Spleen (tissue), 11 donors: ENCODE measurements around the gene EPHA3. TPM values are rescaled to one million over a fixed set of nuclear protein-coding genes. Genes with fewer than 3 reads are reported as not detected.

Experiments used
- DNase-seq: peaks from one replicate; pipeline ENCODE4 v3.0.0-alpha.2; 2020
- H3K27ac ChIP-seq, 8 donors: fragments of 200-600 bp; sonication (generic) in 7 of 8; 1 replicate in 4 of 8; 2 replicates in 4 of 8; pipeline versions ENCODE4 v1.5.0 to v1.8.0; 2016 to 2021; ENCODE audit warnings: inconsistent platforms in 4 of 8, mild to moderate bottlenecking in 4 of 8, moderate library complexity in 1 of 8
- H3K27me3 ChIP-seq, 7 donors: fragments of 200-600 bp; sonication (generic) in 6 of 7; replicated peaks in 1 of 7; 1 replicate in 4 of 7; 2 replicates in 3 of 7; pipeline versions ENCODE4 v1.5.0 to v1.8.0; 2016 to 2021; ENCODE audit warnings: inconsistent platforms in 3 of 7, mild to moderate bottlenecking in 1 of 7
- H3K36me3 ChIP-seq, 6 donors: fragments of 200-600 bp; sonication (generic) in 5 of 6; 1 replicate in 4 of 6; 2 replicates in 2 of 6; pipeline versions ENCODE4 v1.5.0 to v1.8.0; 2016 to 2021; ENCODE audit warnings: inconsistent platforms in 2 of 6
- H3K4me1 ChIP-seq, 6 donors: fragments of 200-600 bp; sonication (generic) in 5 of 6; 1 replicate in 3 of 6; 2 replicates in 3 of 6; pipeline versions ENCODE4 v1.5.0 to v1.8.0; 2016 to 2021; ENCODE audit warnings: inconsistent platforms in 3 of 6
- H3K4me3 ChIP-seq, 8 donors: fragments of 200-600 bp; sonication (generic) in 7 of 8; 1 replicate in 4 of 8; 2 replicates in 4 of 8; pipeline versions ENCODE4 v1.5.0 to v1.8.0; 2016 to 2021; ENCODE audit warnings: inconsistent platforms in 4 of 8, mild to moderate bottlenecking in 4 of 8, moderate library complexity in 2 of 8
- H3K9me3 ChIP-seq, 8 donors: fragments of 200-600 bp; sonication (generic) in 7 of 8; 1 replicate in 4 of 8; 2 replicates in 4 of 8; pipeline versions ENCODE4 v1.5.0 to v1.8.0; 2016 to 2021; ENCODE audit warnings: inconsistent platforms in 4 of 8
- POLR2A ChIP-seq, 3 donors: fragments of 450-650 bp; IDR thresholded peaks; one replicate each; pipeline ENCODE4 v1.5.1; 2017; ENCODE audit warnings: antibody characterized with exemption in 3 of 3, mild to moderate bottlenecking in 1 of 3
- POLR2AphosphoS5 ChIP-seq, 3 donors: sonication (generic); formaldehyde crosslinking; IDR thresholded peaks; one replicate each; pipeline ENCODE4 v1.5.1; 2017; ENCODE audit warnings: antibody characterized with exemption in 3 of 3
- WGBS, 5 donors: extraction: QIAGEN DNeasy Blood & Tissue Kit in 3 of 5; methylation state at CpG; one replicate each; pipeline versions ENCODE4 v1.1.5 to v1.1.7; 2013 to 2018; 5-methylcytosine and 5-hydroxymethylcytosine counted together
- intact Hi-C: fragments of 100-400 bp; cut with DNase I; formaldehyde crosslinking; loops from one replicate; pipeline ENCODE4 v1.15.0; 2023; ENCODE audit warnings: low total_unique reads
- polyA plus RNA-seq, 3 donors: library from polyadenylated mRNA; stranded (reverse); fragments of 200-250 nt; gene quantifications; one replicate each; pipeline ENCODE4 v1.2.1, GENCODE V29; 2013
- total RNA-seq, 7 donors: library from RNA; depleted of rRNA in 3 of 7; stranded (reverse); fragments of >200 nt in 3 of 7; fragmentation: NEBNext Ultra II Directional in 4 of 7; extraction: Animal tissue kit (Norgen Biotek cat#: 25700) in 4 of 7; gene quantifications; one replicate each; pipeline versions ENCODE4 v1.1.0 to v1.2.1, GENCODE V29; 2016 to 2021
- TF ChIP-seq, protein P1 (sequence below), 11 experiments: fragments of 200-600 bp in 7 of 11; fragments of 450-650 bp in 4 of 11; sonication (generic) in 4 of 11; IDR thresholded peaks in 8 of 11; conservative IDR thresholded peaks in 3 of 11; 1 replicate in 7 of 11; 2 replicates in 4 of 11; pipeline versions ENCODE4 v1.4.0 to v1.8.0; 2016 to 2021; ENCODE audit warnings: antibody characterized with exemption in 11 of 11, inconsistent platforms in 4 of 11, mild to moderate bottlenecking in 1 of 11
- donor health status: healthy with polysubstance abuse.
- donor health status: DM: no; HTN: no; CAD: no; lungs with moderate emphysema.
- donor health status: DM: no; HTN: no; CAD: no.
- donor health status: Bipolar disorder and iron deficiency.
- donor health status: healthy.
- donor health status: DM: no; HTN: no; CAD: no.
- donor health status: DM: yes; HTN: yes; CAD: no.

Gene EPHA3
- total and polyA plus RNA-seq, 10 donors: 0.07 to 1.2 (median 0.76) TPM

DNA sequence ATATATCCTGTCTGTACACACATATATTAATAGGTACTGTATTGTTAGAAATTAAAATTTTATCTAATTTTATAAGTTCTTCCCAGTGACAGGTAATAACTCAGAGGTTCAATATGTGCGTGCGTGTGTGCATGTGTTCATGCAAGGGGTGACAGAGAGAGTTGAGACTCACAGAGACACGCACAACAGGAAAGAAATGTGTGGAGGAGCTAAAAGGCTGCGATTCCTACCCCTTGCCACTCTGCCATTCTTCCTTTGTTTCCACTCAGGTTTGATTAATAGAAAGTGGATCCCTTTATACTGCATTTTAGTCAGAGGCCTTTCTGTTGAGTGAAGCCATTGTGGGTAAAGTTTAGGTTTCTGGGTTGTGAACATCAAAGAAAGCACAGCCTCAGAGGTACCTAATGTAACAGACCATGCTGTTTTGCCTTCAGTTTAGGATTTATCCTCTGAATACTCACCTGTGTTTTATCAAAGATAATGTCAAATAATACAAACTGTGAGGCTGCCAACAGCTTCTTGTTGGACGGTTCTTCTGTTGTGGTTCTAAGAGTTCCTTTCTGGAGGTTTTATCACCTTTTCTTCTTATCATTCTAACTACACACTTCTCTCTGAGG is 182.3 kb downstream of the EPHA3 start:
- H3K36me3 ChIP-seq: no peaks in the 10 kb centered on the region
- no peaks in the 10 kb centered on the region for H3K27me3 ChIP-seq
- peaks cover 0 to 17% (median 8%) of the 10 kb centered on the region in 8 donors for H3K9me3 ChIP-seq
- H3K4me3 ChIP-seq: no peak overlapping the region
- intact Hi-C loops: no loop called here
- no peak overlapping the region for H3K27ac ChIP-seq
- no peaks in the 10 kb centered on the region for H3K4me1 ChIP-seq
- DNase-seq: no peak
- TF ChIP-seq, protein P1, sequence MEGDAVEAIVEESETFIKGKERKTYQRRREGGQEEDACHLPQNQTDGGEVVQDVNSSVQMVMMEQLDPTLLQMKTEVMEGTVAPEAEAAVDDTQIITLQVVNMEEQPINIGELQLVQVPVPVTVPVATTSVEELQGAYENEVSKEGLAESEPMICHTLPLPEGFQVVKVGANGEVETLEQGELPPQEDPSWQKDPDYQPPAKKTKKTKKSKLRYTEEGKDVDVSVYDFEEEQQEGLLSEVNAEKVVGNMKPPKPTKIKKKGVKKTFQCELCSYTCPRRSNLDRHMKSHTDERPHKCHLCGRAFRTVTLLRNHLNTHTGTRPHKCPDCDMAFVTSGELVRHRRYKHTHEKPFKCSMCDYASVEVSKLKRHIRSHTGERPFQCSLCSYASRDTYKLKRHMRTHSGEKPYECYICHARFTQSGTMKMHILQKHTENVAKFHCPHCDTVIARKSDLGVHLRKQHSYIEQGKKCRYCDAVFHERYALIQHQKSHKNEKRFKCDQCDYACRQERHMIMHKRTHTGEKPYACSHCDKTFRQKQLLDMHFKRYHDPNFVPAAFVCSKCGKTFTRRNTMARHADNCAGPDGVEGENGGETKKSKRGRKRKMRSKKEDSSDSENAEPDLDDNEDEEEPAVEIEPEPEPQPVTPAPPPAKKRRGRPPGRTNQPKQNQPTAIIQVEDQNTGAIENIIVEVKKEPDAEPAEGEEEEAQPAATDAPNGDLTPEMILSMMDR (IDR thresholded peaks at IDR 0.05 in 8 of 11, conservative IDR thresholded peaks at IDR 0.05 in 3 of 11): no peak
- no peak for TF ChIP-seq POLR2A (IDR thresholded peaks at IDR 0.05)
- no peak for TF ChIP-seq POLR2AphosphoS5 (IDR thresholded peaks at IDR 0.05)
- WGBS, 5 donors: 79 to 85% (median 82%) methylated on average over 5 of the region's 5 CpGs

DNA sequence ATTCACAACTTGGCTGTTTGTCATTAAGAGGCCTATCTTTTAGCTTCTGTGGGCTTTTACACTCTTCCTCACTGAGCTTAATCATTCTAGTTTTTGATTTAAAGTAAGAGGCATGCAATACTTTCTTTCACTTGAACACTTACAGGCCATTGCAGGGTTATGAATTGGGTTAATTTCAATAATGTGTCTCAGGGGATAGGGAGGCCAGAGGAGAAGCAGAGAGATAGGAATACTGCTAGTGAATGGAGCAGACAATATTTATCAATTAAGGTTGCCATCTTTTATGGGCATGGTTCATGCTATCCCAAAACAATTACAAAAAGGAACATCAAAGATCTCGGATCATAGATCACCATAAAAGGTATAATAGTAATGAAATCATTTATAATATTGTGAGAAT is 189.8 kb downstream of the EPHA3 start:
- 70 to 88% (median 82%) methylated on average over 1 of the region's 1 CpG for WGBS, 5 donors
- no peak for DNase-seq
- intact Hi-C loops: no loop called here

DNA sequence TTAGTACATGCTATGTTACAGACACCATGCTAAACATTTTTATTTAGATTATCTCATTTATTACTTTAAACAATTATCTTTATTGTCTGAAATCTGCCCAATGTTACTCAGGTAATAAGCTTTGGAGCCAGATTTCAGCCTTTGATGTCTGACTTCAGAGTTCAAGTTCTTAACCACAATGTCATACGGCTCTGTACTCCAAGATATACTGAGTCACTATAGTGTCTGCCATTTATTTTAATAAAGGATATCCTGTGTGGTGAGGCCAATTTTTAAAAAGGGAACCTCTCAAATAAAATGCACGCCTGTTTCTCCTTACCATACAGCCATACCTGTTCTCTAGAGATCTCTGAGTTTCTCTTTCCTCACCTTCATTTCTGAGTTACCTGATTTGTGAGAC is 193.1 kb downstream of the EPHA3 start:
- H3K36me3 ChIP-seq: no peaks in the 10 kb centered on the region
- H3K4me1 ChIP-seq: no peaks in the 10 kb centered on the region
- TF ChIP-seq, protein P1 (IDR thresholded peaks at IDR 0.05 in 8 of 11, conservative IDR thresholded peaks at IDR 0.05 in 3 of 11): no peak
- TF ChIP-seq POLR2A (IDR thresholded peaks at IDR 0.05) (no peak), POLR2AphosphoS5 (IDR thresholded peaks at IDR 0.05) (no peak)
- peaks cover 0 to 2% (median 0%) of the 10 kb centered on the region in 8 donors for H3K9me3 ChIP-seq
- no peak for DNase-seq
- H3K27ac ChIP-seq: no peak overlapping the region
- H3K4me3 ChIP-seq: no peak overlapping the region
- H3K27me3 ChIP-seq: no peaks in the 10 kb centered on the region
- WGBS, 5 donors: 10 to 27% (median 19%) methylated on average over 2 of the region's 2 CpGs
- intact Hi-C loops: no loop called here

More for the DNA sequence above, 189.8 kb downstream of the EPHA3 start:
- Histone ChIP-seq H3K4me3 (no peak overlapping the region), H3K27me3 (no peaks in the 10 kb centered on the region), H3K9me3 (peaks cover 0 to 22% (median 8%) of the 10 kb centered on the region in 8 donors), H3K36me3 (no peaks in the 10 kb centered on the region), H3K4me1 (no peaks in the 10 kb centered on the region), H3K27ac (no peak overlapping the region)
- TF ChIP-seq POLR2AphosphoS5 (IDR thresholded peaks at IDR 0.05) (no peak), POLR2A (IDR thresholded peaks at IDR 0.05) (no peak)
- TF ChIP-seq, protein P1 (IDR thresholded peaks at IDR 0.05 in 8 of 11, conservative IDR thresholded peaks at IDR 0.05 in 3 of 11): no peak

DNA sequence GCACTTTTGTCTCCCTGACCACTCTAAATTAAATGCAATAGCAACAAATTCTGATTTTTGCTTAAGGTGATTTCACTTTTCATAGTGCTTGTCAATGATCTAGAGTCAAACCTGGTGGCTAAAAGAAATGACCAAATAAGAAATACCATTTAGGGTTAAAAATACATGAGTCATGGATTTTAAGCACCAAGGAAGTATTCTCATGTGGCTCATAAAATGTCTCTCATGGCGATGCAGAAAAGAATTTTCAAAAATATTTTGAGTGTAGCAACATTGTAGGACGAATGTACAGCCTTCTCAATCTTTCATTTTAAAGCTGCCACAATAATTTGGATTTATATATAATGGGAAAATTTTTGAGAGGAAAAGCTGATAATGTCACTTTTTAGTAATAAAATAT is 193.6 kb downstream of the EPHA3 start:
- Histone ChIP-seq H3K36me3 (no peaks in the 10 kb centered on the region), H3K4me1 (no peaks in the 10 kb centered on the region), H3K4me3 (no peak overlapping the region), H3K27ac (no peak overlapping the region), H3K27me3 (no peaks in the 10 kb centered on the region), H3K9me3 (no peaks in the 10 kb centered on the region)
- intact Hi-C loops: no loop called here
- TF ChIP-seq POLR2AphosphoS5 (IDR thresholded peaks at IDR 0.05) (no peak), POLR2A (IDR thresholded peaks at IDR 0.05) (no peak)
- TF ChIP-seq, protein P1 (IDR thresholded peaks at IDR 0.05 in 8 of 11, conservative IDR thresholded peaks at IDR 0.05 in 3 of 11): no peak
- DNase-seq: no peak
- 35 to 72% (median 48%) methylated on average over 2 of the region's 2 CpGs for WGBS, 5 donors
